HG03575 (cell line): Measurements from ENCODE around the gene ZBTB16.

Source experiments
- ATAC-seq: cut with Tn5 transposase; IDR thresholded peaks from one replicate; pipeline ENCODE4 v1.9.1; 2021; ENCODE audit not compliant: unreplicated experiment, insufficient number of reproducible peaks, low FRiP score; ENCODE audit errors: extremely low read depth

ZBTB16 gene, protein sequence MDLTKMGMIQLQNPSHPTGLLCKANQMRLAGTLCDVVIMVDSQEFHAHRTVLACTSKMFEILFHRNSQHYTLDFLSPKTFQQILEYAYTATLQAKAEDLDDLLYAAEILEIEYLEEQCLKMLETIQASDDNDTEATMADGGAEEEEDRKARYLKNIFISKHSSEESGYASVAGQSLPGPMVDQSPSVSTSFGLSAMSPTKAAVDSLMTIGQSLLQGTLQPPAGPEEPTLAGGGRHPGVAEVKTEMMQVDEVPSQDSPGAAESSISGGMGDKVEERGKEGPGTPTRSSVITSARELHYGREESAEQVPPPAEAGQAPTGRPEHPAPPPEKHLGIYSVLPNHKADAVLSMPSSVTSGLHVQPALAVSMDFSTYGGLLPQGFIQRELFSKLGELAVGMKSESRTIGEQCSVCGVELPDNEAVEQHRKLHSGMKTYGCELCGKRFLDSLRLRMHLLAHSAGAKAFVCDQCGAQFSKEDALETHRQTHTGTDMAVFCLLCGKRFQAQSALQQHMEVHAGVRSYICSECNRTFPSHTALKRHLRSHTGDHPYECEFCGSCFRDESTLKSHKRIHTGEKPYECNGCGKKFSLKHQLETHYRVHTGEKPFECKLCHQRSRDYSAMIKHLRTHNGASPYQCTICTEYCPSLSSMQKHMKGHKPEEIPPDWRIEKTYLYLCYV

DNA sequence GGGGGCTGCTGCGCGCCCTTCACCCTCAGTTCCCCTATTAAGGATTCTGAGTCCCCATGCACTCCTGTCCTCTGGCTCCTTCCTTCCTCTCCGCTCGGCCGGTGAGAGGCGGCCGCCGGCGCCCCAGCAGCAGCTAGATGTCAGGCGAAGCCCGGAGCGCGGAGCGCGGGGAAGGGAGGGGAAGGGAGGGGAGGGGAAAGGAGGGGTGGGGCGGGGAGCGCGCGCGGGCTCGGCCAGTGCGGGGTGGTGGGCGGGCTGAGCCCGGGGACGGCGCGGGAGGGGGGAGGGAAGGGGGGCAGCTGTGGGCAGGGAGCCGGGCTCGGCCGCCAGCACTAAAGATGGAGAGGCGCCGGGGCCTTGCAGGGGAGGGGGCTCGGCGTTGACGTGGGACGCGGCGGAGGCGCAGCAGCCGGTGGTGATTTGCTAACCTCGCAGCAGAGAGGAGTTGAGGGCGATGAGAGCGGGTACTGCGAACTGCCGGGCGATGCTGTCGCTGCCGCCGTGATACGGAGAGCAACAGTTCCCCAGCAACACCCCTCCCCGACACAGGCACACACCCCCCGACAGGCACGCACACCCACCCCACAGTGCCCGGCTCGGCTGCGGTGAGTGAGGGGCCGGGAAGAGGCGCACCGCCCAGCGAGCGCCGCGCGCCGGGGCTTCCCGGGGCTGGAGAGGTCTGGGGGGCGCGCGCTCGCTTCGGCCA is at the start of gene ZBTB16:
TSS of gene ZBTB16 (plus strand) at position 434 of the 706 bp plus-strand sequence. CDS start 3,590 bp downstream, outside the sequence.
- ATAC-seq, result no peak

GRCh38 chr11:114010931-114011330 is 48.6 kb upstream of the ZBTB16 start:
- ATAC-seq, result no peak

- ATAC-seq, result no peak
Measured at GRCh38 chr11:114011443-114011842, 48.1 kb upstream of the ZBTB16 start.

GRCh38 chr11:114015117-114015516 is 44.4 kb upstream of the ZBTB16 start:
- ATAC-seq, result no peak

DNA sequence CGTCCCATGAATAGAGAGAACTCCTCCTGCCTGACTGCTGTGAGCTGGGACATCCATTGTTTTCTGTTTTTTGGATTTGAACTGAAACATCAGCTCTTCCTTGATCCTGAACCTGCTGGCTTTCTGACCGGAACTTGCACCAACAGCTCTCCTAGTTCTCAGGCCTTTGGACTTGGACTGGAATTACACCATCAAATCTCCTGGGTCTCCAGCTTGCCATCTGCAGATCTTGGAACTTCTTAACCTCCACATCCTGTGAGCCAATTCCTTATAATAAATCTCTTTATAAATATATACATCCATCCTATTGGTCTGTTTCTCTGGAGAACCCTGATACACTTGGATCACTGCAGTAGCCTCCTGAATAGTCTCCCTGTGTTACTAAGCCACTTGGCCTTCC is 42.5 kb upstream of the ZBTB16 start:
- no peak for ATAC-seq

GRCh38 chr11:114017723-114018122 is 41.8 kb upstream of the ZBTB16 start:
- no peak for ATAC-seq

GRCh38 chr11:114019046-114019445 is 40.5 kb upstream of the ZBTB16 start:
- ATAC-seq, result no peak

GRCh38 chr11:114019574-114019973 is 39.9 kb upstream of the ZBTB16 start:
- ATAC-seq, result no peak

DNA sequence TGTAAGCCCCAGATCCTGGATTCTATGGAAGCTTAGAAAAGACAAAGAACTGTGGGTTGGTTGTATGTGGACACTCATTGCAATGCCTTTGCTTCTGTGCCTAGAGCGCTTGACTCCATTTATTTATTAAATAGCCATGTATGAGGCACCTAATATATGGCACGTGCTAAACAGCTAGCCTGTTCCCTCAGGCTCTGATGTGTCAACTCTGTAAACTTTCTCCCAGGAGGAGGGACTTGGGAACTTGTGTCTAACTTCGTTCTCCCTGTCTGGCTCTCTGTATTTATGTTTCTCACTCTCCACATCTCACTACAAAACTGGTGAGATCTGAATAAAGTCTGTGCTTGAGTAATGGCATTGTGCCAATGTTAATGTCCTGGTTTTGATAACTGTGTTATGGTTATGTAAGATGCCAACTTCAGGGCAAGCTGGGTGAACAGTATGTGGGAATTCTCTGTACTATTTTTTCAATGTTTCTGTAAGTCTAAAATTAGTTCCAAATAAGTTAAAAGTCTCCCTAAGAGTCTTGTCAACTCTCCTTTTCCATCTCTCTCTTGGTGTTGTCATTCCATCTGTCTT is 34.1 kb upstream of the ZBTB16 start:
- no peak for ATAC-seq

DNA sequence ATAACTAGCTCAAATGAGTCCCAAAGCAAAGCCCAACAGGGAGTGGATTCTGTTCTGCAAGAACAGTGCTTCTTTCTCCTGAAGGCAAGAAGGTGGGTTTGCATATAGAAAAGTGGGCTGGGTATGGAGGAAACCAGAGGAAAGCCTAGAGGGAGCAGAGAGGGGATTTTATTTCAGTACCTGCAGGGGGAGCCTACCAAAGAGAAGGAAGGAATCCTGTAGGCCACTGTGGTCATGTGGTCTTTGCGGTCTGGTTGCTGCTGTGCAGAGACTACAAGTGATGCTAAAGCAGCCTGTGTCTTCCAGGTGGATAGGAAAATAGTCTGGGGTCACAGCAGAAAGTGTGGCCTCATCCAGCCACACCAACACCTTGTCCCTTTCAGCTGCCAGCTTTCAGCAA is 33.2 kb upstream of the ZBTB16 start:
- no peak for ATAC-seq

DNA sequence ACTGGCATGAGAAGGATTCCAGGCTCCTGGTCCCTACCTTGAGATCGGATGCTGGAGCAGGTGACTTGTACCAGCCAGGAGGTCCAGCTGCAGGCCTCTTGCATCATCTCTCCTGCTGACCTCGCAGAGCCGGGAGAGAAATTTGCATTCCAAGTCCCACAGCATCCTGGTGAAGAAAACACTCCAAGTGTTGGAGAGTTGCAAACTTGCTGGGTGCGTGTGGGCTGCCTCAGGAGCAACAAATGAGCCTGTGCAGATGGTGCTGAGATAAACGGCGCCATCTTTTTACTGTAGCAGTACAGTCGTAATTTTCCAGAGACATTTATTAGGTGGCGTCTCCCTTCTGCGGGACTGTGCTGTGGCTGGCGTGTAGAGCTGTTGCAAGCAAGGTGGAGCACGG is 32.1 kb upstream of the ZBTB16 start:
- ATAC-seq, result no peak

GRCh38 chr11:114027926-114028325 is 31.6 kb upstream of the ZBTB16 start:
- no peak for ATAC-seq

DNA sequence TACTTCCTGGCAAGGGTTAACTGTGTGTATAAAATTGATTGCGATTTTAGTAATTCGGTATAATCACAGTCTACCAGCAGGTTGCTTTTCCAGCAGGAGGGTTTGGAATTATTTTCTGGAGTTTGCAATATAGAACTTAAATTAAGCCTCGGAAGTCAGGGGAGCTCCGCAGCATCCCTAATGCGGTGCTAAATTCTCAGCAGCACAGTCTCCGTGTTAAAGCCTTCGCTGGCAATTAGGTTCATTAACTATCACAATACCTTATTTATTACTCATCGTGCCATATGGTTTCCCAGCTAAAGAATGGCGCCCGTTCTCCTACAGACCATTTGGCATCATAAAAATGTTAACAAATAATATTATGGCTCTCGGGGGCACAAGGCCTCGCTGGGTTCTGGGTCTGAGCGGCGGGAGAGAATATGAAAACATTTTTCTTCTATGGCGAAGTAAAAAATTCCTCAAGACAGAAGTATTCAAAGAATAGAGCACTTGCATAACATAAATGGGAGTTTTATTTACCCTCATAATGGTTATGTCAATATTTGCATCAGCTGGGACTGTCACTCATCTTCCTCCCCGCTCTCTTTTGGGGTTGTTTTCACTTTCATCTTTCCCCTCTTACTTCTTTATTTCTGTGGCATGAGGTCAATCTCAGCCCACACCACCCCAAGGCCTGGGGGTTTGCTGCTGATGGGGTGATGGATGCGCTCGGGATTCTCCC is 28.1 kb upstream of the ZBTB16 start:
- no peak for ATAC-seq

- ATAC-seq, result no peak
Measured at GRCh38 chr11:114031967-114032320, 27.6 kb upstream of the ZBTB16 start.

- ATAC-seq, result no peak
Measured at GRCh38 chr11:114033066-114033465, 26.4 kb upstream of the ZBTB16 start.

- ATAC-seq, result no peak
Measured at GRCh38 chr11:114033572-114033971, 25.9 kb upstream of the ZBTB16 start.

GRCh38 chr11:114034956-114035355 is 24.6 kb upstream of the ZBTB16 start:
- ATAC-seq, result no peak

DNA sequence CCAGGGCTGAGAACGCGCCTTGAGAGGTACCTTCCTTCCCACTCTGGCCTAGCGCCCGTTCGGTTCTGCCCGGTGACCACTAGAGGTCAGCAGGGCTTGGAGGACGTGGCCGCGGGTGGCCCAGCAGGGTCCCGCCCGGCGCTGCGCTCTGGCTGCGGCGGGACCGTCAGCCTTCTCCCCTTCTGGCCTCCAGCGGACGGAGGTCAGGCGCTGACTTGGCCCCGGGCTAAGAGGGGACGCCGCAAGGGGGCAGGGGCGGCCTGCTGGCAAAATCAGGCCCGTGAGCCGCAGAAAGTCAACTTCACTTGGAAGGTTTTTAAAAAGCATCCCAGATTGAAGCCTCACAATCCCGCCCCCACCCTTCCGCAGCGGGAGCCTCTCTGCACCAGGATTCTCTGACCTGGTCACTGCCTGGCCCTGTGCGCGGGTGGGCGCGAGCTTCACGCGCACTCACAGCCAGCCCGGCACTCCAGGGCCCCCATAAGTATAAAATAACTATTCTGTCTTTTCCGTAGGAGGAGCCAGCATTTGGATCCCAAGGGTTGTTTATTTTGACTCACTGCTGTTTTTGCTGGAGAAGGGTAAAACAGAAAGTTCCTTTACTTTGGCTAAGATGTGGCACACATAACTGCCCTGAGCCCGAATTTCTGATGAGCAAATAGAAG is 23.2 kb upstream of the ZBTB16 start:
- ATAC-seq, result no peak

- ATAC-seq, result no peak
Measured at GRCh38 chr11:114036958-114037357, 22.6 kb upstream of the ZBTB16 start.
